RWPE1 (cell line): ENCODE measurements around the gene SOWAHD.
"Not testable (repeated sequence)": the region's sequence is repeated elsewhere in the genome, so short reads cannot be mapped to it uniquely, and the experiment has no call there.

ENCODE experiments used
- CTCF ChIA-PET: fragments of 350-600 bp; sonication (Branson Sonifier 250); formaldehyde crosslinking; extraction: SDS; loops from one replicate; lab custom pipeline; 2021; lab: Yijun Ruan, JAX
- POLR2A ChIA-PET: fragments of 400-600 bp; formaldehyde crosslinking; extraction: SDS; loops from one replicate; lab custom pipeline; 2020; ENCODE audit warnings: antibody characterized with exemption; ENCODE audit not compliant: low non-redundant PET; lab: Yijun Ruan, JAX
- DNase-seq: peaks from one replicate; pipeline ENCODE4 v3.0.0; 2012; ENCODE audit warnings: low spot score
- H3K27ac ChIP-seq: fragments of 450-650 bp; 2 replicates; pipeline ENCODE4 v1.5.1; 2017
- TF ChIP-seq, protein P1 (sequence below): fragments of 450-650 bp; conservative IDR thresholded peaks from 2 replicates; pipeline ENCODE4 v1.5.1; 2017; ENCODE audit warnings: low read depth, mild to moderate bottlenecking

The SOWAHD gene

DNA sequence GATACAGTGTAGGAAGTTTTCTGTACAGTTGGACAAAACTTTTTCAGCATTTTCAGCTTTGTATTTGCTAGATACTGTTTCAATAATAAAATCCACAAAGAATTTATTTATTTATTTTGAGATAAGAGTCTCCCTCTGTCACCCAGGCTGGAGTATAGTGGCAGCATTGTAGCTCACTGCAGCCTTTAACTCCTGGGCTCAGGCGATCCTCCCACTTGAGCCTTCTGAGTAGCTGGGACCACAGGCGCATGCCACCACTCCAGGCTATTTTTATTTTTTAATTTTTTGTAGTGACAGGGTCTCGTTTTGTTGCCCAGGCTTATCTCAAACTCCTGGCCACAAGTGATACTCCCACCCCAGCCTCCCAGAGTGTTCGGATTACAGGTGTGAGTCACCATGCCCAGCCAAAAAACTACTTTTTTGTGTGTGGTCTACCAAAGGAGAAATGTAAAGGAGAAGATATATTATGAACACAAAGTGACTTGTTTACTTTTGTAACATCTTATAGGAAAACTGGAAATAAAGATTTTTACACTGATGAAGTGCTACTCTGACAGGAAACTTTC lies 13.0 kb upstream of the SOWAHD start:
- TF ChIP-seq, protein P1, sequence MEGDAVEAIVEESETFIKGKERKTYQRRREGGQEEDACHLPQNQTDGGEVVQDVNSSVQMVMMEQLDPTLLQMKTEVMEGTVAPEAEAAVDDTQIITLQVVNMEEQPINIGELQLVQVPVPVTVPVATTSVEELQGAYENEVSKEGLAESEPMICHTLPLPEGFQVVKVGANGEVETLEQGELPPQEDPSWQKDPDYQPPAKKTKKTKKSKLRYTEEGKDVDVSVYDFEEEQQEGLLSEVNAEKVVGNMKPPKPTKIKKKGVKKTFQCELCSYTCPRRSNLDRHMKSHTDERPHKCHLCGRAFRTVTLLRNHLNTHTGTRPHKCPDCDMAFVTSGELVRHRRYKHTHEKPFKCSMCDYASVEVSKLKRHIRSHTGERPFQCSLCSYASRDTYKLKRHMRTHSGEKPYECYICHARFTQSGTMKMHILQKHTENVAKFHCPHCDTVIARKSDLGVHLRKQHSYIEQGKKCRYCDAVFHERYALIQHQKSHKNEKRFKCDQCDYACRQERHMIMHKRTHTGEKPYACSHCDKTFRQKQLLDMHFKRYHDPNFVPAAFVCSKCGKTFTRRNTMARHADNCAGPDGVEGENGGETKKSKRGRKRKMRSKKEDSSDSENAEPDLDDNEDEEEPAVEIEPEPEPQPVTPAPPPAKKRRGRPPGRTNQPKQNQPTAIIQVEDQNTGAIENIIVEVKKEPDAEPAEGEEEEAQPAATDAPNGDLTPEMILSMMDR = no peak
- CTCF ChIA-PET = no interaction called here
- POLR2A ChIA-PET = no interaction called here
- DNase-seq = no peak
- no peak overlapping the region for H3K27ac ChIP-seq

DNA sequence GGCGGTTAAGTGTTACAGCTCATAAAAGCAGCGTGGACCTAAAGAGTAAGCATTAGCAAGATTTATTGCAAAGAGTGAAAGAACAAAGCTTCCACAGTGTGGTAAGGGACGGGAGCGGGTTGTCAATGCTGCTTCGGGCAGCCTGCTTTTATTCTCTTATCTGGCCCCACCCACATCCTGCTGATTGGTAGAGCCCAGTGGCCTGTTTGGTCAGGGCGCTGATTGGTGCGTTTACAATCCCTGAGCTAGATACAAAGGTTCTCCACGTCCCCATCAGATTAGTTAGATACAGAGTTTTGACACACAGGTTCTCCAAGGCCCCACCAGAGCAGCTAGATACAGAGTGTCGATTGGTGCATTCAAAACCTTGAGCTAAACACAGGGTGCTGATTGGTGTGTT lies 8.3 kb upstream of the SOWAHD start:
- CTCF ChIA-PET = interaction anchor here (0.7 kb wide), 1 partner anchor 359 kb away, joined by 4 read pairs; no protein-coding TSS in a partner anchor
- DNase-seq, H3K27ac ChIP-seq, POLR2A ChIA-PET: not testable (repeated sequence)

DNA sequence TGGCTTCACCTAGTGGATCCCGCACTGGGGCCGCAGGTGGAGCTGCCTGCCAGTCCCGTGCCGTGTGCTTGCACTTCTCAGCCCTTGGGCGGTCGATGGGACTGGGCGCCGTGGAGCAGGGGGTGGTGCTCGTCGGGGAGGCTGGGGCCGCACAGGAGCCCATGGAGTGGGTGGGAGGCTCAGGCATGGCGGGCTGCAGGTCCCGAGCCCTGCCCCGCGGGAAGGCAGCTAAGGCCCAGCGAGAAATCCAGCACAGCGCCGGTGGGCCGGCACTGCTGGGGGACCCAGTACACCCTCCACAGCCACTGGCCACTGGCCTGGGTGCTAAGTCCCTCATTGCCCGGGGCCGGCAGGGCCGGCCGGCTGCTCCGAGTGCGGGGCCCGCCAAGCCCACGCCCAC lies 7.6 kb upstream of the SOWAHD start:
- DNase-seq, H3K27ac ChIP-seq, CTCF ChIA-PET, POLR2A ChIA-PET: not testable (repeated sequence)

DNA sequence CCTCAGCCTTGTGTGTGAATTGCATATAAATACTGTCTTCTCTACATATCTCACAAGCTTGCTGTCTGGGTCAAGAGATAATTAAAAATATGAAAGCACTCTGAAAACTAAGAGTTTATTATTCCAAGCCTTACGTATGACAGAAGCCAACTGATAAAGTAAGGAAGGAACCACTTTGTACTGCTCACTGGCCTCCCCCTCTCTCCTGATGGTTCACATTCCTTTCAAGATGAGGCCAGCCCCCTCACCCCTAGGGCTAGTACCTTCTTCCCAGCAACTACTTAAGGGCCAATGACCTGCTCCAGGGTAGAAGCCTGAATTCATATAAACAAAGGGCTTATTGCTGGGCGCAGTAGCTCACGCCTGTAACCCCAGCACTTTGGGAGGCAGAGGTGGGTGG lies 5.4 kb upstream of the SOWAHD start:
- DNase-seq = no peak
- ChIA-PET POLR2A (no interaction called here), CTCF (interaction anchor here (0.7 kb wide), 2 partner anchors 18 to 139 kb away, joined by 3 to 5 read pairs; no protein-coding TSS in a partner anchor)

DNA sequence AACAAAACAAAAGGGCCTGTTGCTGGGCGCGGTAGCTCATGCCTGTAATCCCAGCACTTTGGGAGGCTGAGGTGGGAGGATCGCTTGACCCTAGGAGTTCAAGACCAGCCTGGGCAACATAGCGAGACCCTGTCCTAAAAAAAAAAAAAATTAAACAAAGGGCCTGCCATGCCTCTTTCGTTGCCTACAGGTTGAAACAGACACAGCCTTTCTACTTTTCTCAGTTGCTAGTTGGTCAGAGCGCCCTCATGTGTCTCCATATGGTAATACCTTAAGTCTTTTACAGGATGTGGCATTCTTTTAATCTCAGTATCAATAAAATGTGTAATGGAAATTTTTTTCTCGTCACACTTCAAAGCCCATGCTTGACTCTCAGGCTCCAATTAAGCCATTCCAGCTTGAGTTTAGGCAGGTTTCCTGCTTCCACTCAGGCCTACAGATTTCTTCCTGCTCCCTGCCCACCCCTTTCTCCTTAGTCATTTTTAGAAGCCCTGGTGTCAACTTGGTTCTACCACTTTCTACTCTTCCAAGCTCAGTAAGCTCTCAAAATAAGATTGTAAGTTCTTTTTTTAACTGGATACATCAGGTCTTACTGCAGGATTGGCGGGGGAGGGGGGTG lies 4.6 kb upstream of the SOWAHD start:
- no peak overlapping the region for H3K27ac ChIP-seq
- POLR2A ChIA-PET = no interaction called here
- TF ChIP-seq, protein P1 = peak; percentile 31; the same call in 1 of the 2 replicates
- DNase-seq = no peak
- CTCF ChIA-PET = interaction anchor here (0.7 to 1.0 kb wide), 3 partner anchors 18 to 140 kb away, joined by 3 to 5 read pairs (median 3); no protein-coding TSS in a partner anchor

More for the DNA sequence above, 5.4 kb upstream of the SOWAHD start:
- TF ChIP-seq, protein P1 = no peak
- H3K27ac ChIP-seq = no peak overlapping the region

DNA sequence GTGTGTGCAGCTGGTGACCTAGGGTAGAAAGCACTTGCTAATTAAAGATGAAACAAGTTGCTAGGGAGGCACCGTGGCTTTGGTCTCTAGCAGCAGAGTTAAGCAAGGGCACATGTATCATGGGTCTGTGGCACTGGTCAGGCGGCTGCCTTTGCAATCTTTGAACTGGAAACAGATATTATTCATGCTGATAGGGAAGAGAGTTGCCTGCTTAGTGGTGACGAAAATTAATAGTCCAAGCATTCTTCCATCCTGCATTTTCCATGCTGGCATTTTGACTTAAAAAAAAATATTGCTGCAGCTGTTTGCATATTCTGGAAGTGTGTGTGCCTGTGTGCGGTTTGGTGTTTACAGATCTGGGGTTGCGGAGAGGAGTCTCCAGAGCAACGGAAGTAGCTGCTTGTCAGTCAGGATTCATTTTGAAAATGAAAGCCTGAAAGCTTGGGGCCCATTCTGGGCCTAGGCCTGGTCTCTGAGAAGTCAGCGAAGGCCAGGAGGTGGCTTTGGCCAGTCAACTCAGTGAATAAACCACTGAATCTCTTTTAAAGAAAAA lies 2.3 kb upstream of the SOWAHD start:
- POLR2A ChIA-PET = no interaction called here
- H3K27ac ChIP-seq = no peak overlapping the region
- TF ChIP-seq, protein P1 = no peak
- DNase-seq = no peak
- CTCF ChIA-PET = no interaction called here

DNA sequence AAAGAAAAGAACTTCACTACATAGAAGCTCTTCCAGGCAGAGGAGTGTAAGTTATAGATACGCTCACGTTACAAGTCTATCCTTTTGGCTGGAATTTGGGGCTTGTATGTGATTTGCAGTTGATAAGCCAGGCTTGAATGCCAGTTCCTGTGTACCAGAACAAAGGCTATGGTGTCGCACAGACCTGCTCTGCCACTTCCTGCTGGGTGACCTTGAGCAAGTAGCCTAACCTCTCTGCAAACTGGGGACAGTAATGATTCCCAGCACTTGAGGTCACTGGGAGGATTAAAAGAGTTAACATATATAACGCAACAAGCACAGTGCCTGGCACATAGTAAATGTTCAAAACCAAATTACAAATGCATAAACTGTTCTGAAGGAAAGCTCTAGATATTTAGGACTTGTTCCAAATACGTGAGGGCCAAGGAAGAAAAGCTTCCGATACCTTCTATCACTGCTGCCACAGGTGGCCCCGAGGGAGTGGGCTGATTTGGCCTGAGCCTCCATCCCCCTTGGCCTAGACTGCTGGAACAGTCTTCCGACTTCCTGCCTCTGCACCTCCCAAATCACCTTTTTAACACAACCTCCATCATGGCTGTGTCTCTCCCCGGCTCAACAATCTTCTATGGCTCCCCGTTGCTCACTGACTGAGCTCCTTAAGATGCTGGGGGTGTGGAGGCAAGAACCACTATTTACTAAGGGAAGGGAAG lies 1.3 kb upstream of the SOWAHD start:
- CTCF ChIA-PET = no interaction called here
- no peak for DNase-seq

More for the DNA sequence above, 1.3 kb upstream of the SOWAHD start:
- TF ChIP-seq, protein P1 = no peak
- H3K27ac ChIP-seq = no peak overlapping the region
- POLR2A ChIA-PET = no interaction called here
